GM23248 (cell line): ENCODE data around the gene ARL4C. TPM values are rescaled to one million over a fixed set of nuclear protein-coding genes. Genes with fewer than 3 reads are reported as not detected.
A peak's percentile ranks its signal among the peaks of the same experiment; 100 is the strongest.

ENCODE experiments used
- DNase-seq: peaks from one replicate; pipeline ENCODE4 v3.0.0-alpha.2; 2015
- H2AFZ ChIP-seq: fragments of 200-600 bp; sonication (generic); 2 replicates; pipeline ENCODE4 v1.6.1; 2016; ENCODE audit warnings: antibody characterized with exemption
- H3F3A ChIP-seq: fragments of 200-600 bp; sonication (generic); 2 replicates; pipeline ENCODE4 v1.6.1; 2016; ENCODE audit warnings: mild to moderate bottlenecking, antibody characterized with exemption, mixed run types; ENCODE audit not compliant: insufficient read depth
- H3K27ac ChIP-seq: fragments of 200-600 bp; sonication (generic); 2 replicates; pipeline ENCODE4 v1.5.1; 2016; ENCODE audit warnings: mild to moderate bottlenecking
- H3K27me3 ChIP-seq: fragments of 200-600 bp; sonication (generic); replicated peaks from 2 replicates; pipeline ENCODE4 v1.6.1; 2016; ENCODE audit warnings: mild to moderate bottlenecking; ENCODE audit not compliant: insufficient read depth
- H3K36me3 ChIP-seq: fragments of 200-600 bp; sonication (generic); 2 replicates; pipeline ENCODE4 v1.6.1; 2016; ENCODE audit warnings: low read depth, mild to moderate bottlenecking
- H3K4me1 ChIP-seq: fragments of 200-600 bp; sonication (generic); 2 replicates; pipeline ENCODE4 v1.6.1; 2016; ENCODE audit warnings: mild to moderate bottlenecking; ENCODE audit not compliant: insufficient read depth
- H3K4me2 ChIP-seq: fragments of 200-600 bp; sonication (generic); one replicate; pipeline ENCODE4 v1.6.1; 2016; ENCODE audit warnings: mild to moderate bottlenecking; ENCODE audit not compliant: unreplicated experiment
- H3K4me3 ChIP-seq: fragments of 200-600 bp; sonication (generic); 2 replicates; pipeline ENCODE4 v1.5.1; 2016; ENCODE audit warnings: mild to moderate bottlenecking
- H3K79me2 ChIP-seq: fragments of 200-600 bp; sonication (generic); 2 replicates; pipeline ENCODE4 v1.6.1; 2016; ENCODE audit warnings: mild to moderate bottlenecking; ENCODE audit not compliant: insufficient read depth
- H3K9ac ChIP-seq: fragments of 200-600 bp; sonication (generic); 2 replicates; pipeline ENCODE4 v1.6.1; 2016; ENCODE audit warnings: mild to moderate bottlenecking
- H3K9me2 ChIP-seq: fragments of 200-600 bp; sonication (generic); 2 replicates; pipeline ENCODE4 v1.6.1; 2016; ENCODE audit warnings: mixed run types, mild to moderate bottlenecking, moderate library complexity; ENCODE audit not compliant: insufficient read depth
- H3K9me3 ChIP-seq: fragments of 200-600 bp; sonication (generic); one replicate; pipeline ENCODE4 v1.6.1; 2017; ENCODE audit warnings: low read depth
- H4K20me1 ChIP-seq: fragments of 200-600 bp; sonication (generic); 2 replicates; pipeline ENCODE4 v1.6.0; 2016; ENCODE audit not compliant: insufficient read depth
- EZH2 ChIP-seq: fragments of 200-600 bp; sonication (generic); IDR thresholded peaks from 2 replicates; pipeline ENCODE4 v1.6.1; 2018; ENCODE audit warnings: antibody characterized with exemption, mild to moderate bottlenecking; ENCODE audit not compliant: insufficient read depth, poor library complexity, severe bottlenecking
- EZH2phosphoT487 ChIP-seq: fragments of 200-600 bp; sonication (generic); IDR thresholded peaks from 2 replicates; pipeline ENCODE4 v1.6.1; 2018; ENCODE audit warnings: antibody characterized with exemption, moderate library complexity, mild to moderate bottlenecking, low read depth; ENCODE audit not compliant: insufficient read depth
- WGBS, 2 experiments: methylation state at CpG; one replicate each; pipeline ENCODE4 v1.1.6; 2015 to 2017; ENCODE audit warnings: low lambda C conversion rate in 2 of 2, low coverage in 1 of 2; ENCODE audit errors: missing lambda C conversion rate in 2 of 2; 5-methylcytosine and 5-hydroxymethylcytosine counted together
- in situ Hi-C: fragments of 300-500 bp; cut with MboI; formaldehyde crosslinking; loops from 2 replicates; pipeline ENCODE4 v1.15.0; 2020
- polyA plus RNA-seq: library from polyadenylated mRNA; unstranded; fragments of >200 nt; fragmentation: Nextera tagmentation; extraction: Ambion mirVana; gene quantifications from 2 replicates; pipeline ENCODE4 v1.2.1, GENCODE V29; 2016
- total RNA-seq: library from RNA; depleted of rRNA; stranded (reverse); fragments of >200 nt; shearing (Covaris generic); gene quantifications from 2 replicates; pipeline ENCODE4 v1.2.3, GENCODE V29; 2014

ARL4C gene
- total and polyA plus RNA-seq, 2 experiments from 2014 or later, result 1.4 to 4.8 TPM

- peaks cover 8% of the 10 kb centered on the region for H3K4me1 ChIP-seq
- 88 to 91% methylated on average over 8 of the region's 8 CpGs for WGBS, 2 experiments
- no peaks in the 10 kb centered on the region for H3K36me3 ChIP-seq
- TF ChIP-seq EZH2 (no peak), EZH2phosphoT487 (no peak)
- in situ Hi-C loops, result no loop called here
- no peak for DNase-seq
- H3K4me2 ChIP-seq, result no peak overlapping the region
- no peaks in the 10 kb centered on the region for H4K20me1 ChIP-seq
- H3F3A ChIP-seq, result no peaks in the 10 kb centered on the region
- H2AFZ ChIP-seq, result no peak overlapping the region
- H3K9me3 ChIP-seq, result no peaks in the 10 kb centered on the region
- H3K79me2 ChIP-seq, result no peaks in the 10 kb centered on the region
- no peak overlapping the region for H3K9ac ChIP-seq
- no peaks in the 10 kb centered on the region for H3K9me2 ChIP-seq
- no peaks in the 10 kb centered on the region; the same call in 1 of the 2 replicates for H3K27me3 ChIP-seq
- H3K4me3 ChIP-seq, result no peak overlapping the region
- H3K27ac ChIP-seq, result no peak overlapping the region
Observed at GRCh38 chr2:234517971-234518370, 21.1 kb upstream of the ARL4C start.

GRCh38 chr2:234514873-234515638 lies 18.2 kb upstream of the ARL4C start:
- TF ChIP-seq EZH2phosphoT487 (no peak), EZH2 (no peak)
- Histone ChIP-seq H3K9me3 (no peaks in the 10 kb centered on the region), H3K36me3 (no peaks in the 10 kb centered on the region)

GRCh38 chr2:234514099-234514498 lies 17.2 kb upstream of the ARL4C start:
- Histone ChIP-seq H3K4me2 (no peak overlapping the region), H3K9me2 (no peaks in the 10 kb centered on the region), H3K36me3 (no peaks in the 10 kb centered on the region), H3K9me3 (no peaks in the 10 kb centered on the region), H2AFZ (no peak overlapping the region), H3K9ac (no peak overlapping the region), H3K27ac (no peak overlapping the region), H4K20me1 (no peaks in the 10 kb centered on the region), H3K27me3 (0 out of 2 replicates have a peak, but pooled peaks cover 3% of the 10 kb centered on the region), H3K4me1 (peaks cover 9% of the 10 kb centered on the region), H3F3A (no peaks in the 10 kb centered on the region), H3K79me2 (no peaks in the 10 kb centered on the region), H3K4me3 (no peak overlapping the region)
- no peak for DNase-seq
- 90 to 97% methylated on average over 1 of the region's 1 CpG for WGBS, 2 experiments
- TF ChIP-seq EZH2 (no peak), EZH2phosphoT487 (no peak)
- in situ Hi-C loops, result no loop called here

More at GRCh38 chr2:234514873-234515638, 18.2 kb upstream of the ARL4C start:
- 56 to 65% methylated on average over 11 to 16 of the region's 16 CpGs for WGBS, 2 experiments
- H3K27me3 ChIP-seq, result peaks cover 3% of the 10 kb centered on the region; the same call in 1 of the 2 replicates
- H3K4me1 ChIP-seq, result peaks cover 9% of the 10 kb centered on the region
- in situ Hi-C loops, result no loop called here
- H3K27ac ChIP-seq, result no peak overlapping the region
- no peaks in the 10 kb centered on the region for H3F3A ChIP-seq
- no peaks in the 10 kb centered on the region for H3K9me2 ChIP-seq
- no peak overlapping the region for H3K4me3 ChIP-seq
- H4K20me1 ChIP-seq, result no peaks in the 10 kb centered on the region
- H3K4me2 ChIP-seq, result no peak overlapping the region
- peak; percentile 17 for DNase-seq
- no peak overlapping the region for H3K9ac ChIP-seq
- no peak overlapping the region for H2AFZ ChIP-seq
- H3K79me2 ChIP-seq, result no peaks in the 10 kb centered on the region

- H3F3A ChIP-seq, result no peaks in the 10 kb centered on the region
- H3K27me3 ChIP-seq, result 0 out of 2 replicates have a peak, but pooled peaks cover 3% of the 10 kb centered on the region
- H4K20me1 ChIP-seq, result no peaks in the 10 kb centered on the region
- 40 to 44% methylated on average over 14 of the region's 14 CpGs for WGBS, 2 experiments
- no peaks in the 10 kb centered on the region for H3K9me2 ChIP-seq
- H3K4me2 ChIP-seq, result no peak overlapping the region
- no peak overlapping the region for H3K27ac ChIP-seq
- in situ Hi-C loops, result no loop called here
- no peaks in the 10 kb centered on the region for H3K79me2 ChIP-seq
- no peak overlapping the region for H2AFZ ChIP-seq
- H3K4me3 ChIP-seq, result no peak overlapping the region
- DNase-seq, result peak; percentile 56
- H3K9ac ChIP-seq, result no peak overlapping the region
- H3K9me3 ChIP-seq, result no peaks in the 10 kb centered on the region
- no peaks in the 10 kb centered on the region for H3K36me3 ChIP-seq
- no peak for TF ChIP-seq EZH2phosphoT487
- TF ChIP-seq EZH2, result no peak
- H3K4me1 ChIP-seq, result peaks cover 9% of the 10 kb centered on the region
Observed at GRCh38 chr2:234512884-234513669, 16.2 kb upstream of the ARL4C start.
